GM23248 (cell line): ENCODE measurements around the gene FCGR3B.
"Not testable (repeated sequence)": the region's sequence is repeated elsewhere in the genome, so short reads cannot be mapped to it uniquely, and the experiment has no call there.

Experiments used
- EZH2 ChIP-seq: fragments of 200-600 bp; sonication (generic); IDR thresholded peaks from 2 replicates; pipeline ENCODE4 v1.6.1; 2018; ENCODE audit warnings: antibody characterized with exemption, mild to moderate bottlenecking; ENCODE audit not compliant: insufficient read depth, poor library complexity, severe bottlenecking
- EZH2phosphoT487 ChIP-seq: fragments of 200-600 bp; sonication (generic); IDR thresholded peaks from 2 replicates; pipeline ENCODE4 v1.6.1; 2018; ENCODE audit warnings: antibody characterized with exemption, moderate library complexity, mild to moderate bottlenecking, low read depth; ENCODE audit not compliant: insufficient read depth

- not testable (repeated sequence) for TF ChIP-seq EZH2phosphoT487, EZH2
Measured at GRCh38 chr1:161636976-161637375, 6.0 kb upstream of the FCGR3B start.
